ENCODE results near the gene CGRRF1.

GRCh38 chr14:54537651-54538050 lies 27.9 kb downstream of the CGRRF1 start:
- TF ChIP-seq POLR2AphosphoS5 (IDR thresholded peaks at IDR 0.05): no peak
- TF ChIP-seq, protein P1, sequence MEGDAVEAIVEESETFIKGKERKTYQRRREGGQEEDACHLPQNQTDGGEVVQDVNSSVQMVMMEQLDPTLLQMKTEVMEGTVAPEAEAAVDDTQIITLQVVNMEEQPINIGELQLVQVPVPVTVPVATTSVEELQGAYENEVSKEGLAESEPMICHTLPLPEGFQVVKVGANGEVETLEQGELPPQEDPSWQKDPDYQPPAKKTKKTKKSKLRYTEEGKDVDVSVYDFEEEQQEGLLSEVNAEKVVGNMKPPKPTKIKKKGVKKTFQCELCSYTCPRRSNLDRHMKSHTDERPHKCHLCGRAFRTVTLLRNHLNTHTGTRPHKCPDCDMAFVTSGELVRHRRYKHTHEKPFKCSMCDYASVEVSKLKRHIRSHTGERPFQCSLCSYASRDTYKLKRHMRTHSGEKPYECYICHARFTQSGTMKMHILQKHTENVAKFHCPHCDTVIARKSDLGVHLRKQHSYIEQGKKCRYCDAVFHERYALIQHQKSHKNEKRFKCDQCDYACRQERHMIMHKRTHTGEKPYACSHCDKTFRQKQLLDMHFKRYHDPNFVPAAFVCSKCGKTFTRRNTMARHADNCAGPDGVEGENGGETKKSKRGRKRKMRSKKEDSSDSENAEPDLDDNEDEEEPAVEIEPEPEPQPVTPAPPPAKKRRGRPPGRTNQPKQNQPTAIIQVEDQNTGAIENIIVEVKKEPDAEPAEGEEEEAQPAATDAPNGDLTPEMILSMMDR (IDR thresholded peaks at IDR 0.05): no peak

Data from prostate gland (tissue), 2 donors.